Naive thymus-derived CD4-positive, alpha-beta T cell (primary cell): ENCODE results near the gene PI4K2A. TPM values are rescaled to one million over a fixed set of nuclear protein-coding genes. Genes with fewer than 3 reads are reported as not detected.
A peak's percentile ranks its signal among the peaks of the same experiment; 100 is the strongest.
"Not testable (repeated sequence)": the region's sequence is repeated elsewhere in the genome, so short reads cannot be mapped to it uniquely, and the experiment has no call there.

Experiments used
- ATAC-seq: fragments of 150-1000 bp; cut with Tn5 transposase; 2 replicates; pipeline ENCODE4 v1.10.0; 2021; ENCODE audit warnings: mild to moderate bottlenecking, moderate library complexity
- CTCF ChIA-PET: fragments of 350-600 bp; sonication (Branson Sonifier 250); formaldehyde crosslinking; loops from one replicate; lab custom pipeline; 2021; ENCODE audit warnings: antibody characterized with exemption; lab: Charles Lee
- POLR2A ChIA-PET: fragments of 350-600 bp; sonication (Branson Sonifier 250); formaldehyde crosslinking; loops from one replicate; lab custom pipeline; 2021; ENCODE audit warnings: antibody characterized with exemption, inconsistent platforms; lab: Charles Lee
- DNase-seq, 9 donors: peaks; one replicate each; pipeline versions ENCODE4 v3.0.0 to v3.0.0-alpha.2; 2020 to 2022; ENCODE audit warnings: mixed read lengths in 1 of 9
- H3K27ac ChIP-seq: one replicate; pipeline ENCODE4 v1.7.0; 2013; ENCODE audit warnings: mild to moderate bottlenecking, low read depth, low read length, moderate library complexity
- H3K27me3 ChIP-seq, 2 donors: one replicate each; pipeline ENCODE4 v1.7.0; 2013; ENCODE audit warnings: low read length in 2 of 2, mild to moderate bottlenecking in 2 of 2, moderate library complexity in 2 of 2; ENCODE audit not compliant: control insufficient read depth in 2 of 2, insufficient read depth in 2 of 2
- H3K36me3 ChIP-seq, 3 experiments: 1 replicate in 2 of 3; 2 replicates in 1 of 3; pipeline ENCODE4 v1.7.0; 2013; ENCODE audit warnings: low read length in 3 of 3, mild to moderate bottlenecking in 3 of 3, moderate library complexity in 1 of 3; ENCODE audit not compliant: insufficient read depth in 3 of 3, control insufficient read depth in 2 of 3
- H3K4me1 ChIP-seq, 2 donors: one replicate each; pipeline ENCODE4 v1.7.0; 2013; ENCODE audit warnings: low read length in 2 of 2, mild to moderate bottlenecking in 2 of 2, moderate library complexity in 1 of 2; ENCODE audit not compliant: control insufficient read depth in 2 of 2, insufficient read depth in 2 of 2
- H3K4me3 ChIP-seq: 2 replicates; pipeline ENCODE4 v1.7.0; 2013; ENCODE audit warnings: mild to moderate bottlenecking, low read length
- H3K9me3 ChIP-seq, 3 experiments: 1 replicate in 2 of 3; 2 replicates in 1 of 3; pipeline ENCODE4 v1.7.0; 2013; ENCODE audit warnings: low read length in 3 of 3; ENCODE audit not compliant: control insufficient read depth in 2 of 3
- H3K27ac Mint-ChIP-seq, 9 donors: one replicate each; pipeline ENCODE4 v1.8.0; 2020 to 2022; ENCODE audit warnings: mixed read lengths in 9 of 9, mild to moderate bottlenecking in 8 of 9, moderate library complexity in 5 of 9, inconsistent platforms in 2 of 9
- H3K27me3 Mint-ChIP-seq, 5 donors: one replicate each; pipeline ENCODE4 v1.8.0; 2021 to 2022; ENCODE audit warnings: mixed read lengths in 5 of 5, mild to moderate bottlenecking in 1 of 5
- H3K36me3 Mint-ChIP-seq, 5 donors: one replicate each; pipeline ENCODE4 v1.8.0; 2020 to 2022; ENCODE audit warnings: mixed read lengths in 5 of 5, mild to moderate bottlenecking in 3 of 5, inconsistent platforms in 1 of 5
- H3K4me1 Mint-ChIP-seq, 7 donors: one replicate each; pipeline ENCODE4 v1.8.0; 2020 to 2022; ENCODE audit warnings: mixed read lengths in 7 of 7, mild to moderate bottlenecking in 3 of 7, inconsistent platforms in 1 of 7
- H3K4me3 Mint-ChIP-seq, 10 donors: one replicate each; pipeline ENCODE4 v1.8.0; 2020 to 2022; ENCODE audit warnings: mild to moderate bottlenecking in 10 of 10, mixed read lengths in 10 of 10, moderate library complexity in 6 of 10, inconsistent platforms in 2 of 10
- H3K9me3 Mint-ChIP-seq, 11 donors: one replicate each; pipeline ENCODE4 v1.8.0; 2020 to 2022; ENCODE audit warnings: mixed read lengths in 11 of 11, mild to moderate bottlenecking in 4 of 11, inconsistent platforms in 1 of 11, moderate library complexity in 1 of 11
- intact Hi-C, 2 donors: fragments of 100-400 bp; cut with micrococcal nuclease; formaldehyde crosslinking; loops; one replicate each; pipeline ENCODE4 v1.15.1; 2023
- polyA plus RNA-seq, 2 donors: library from polyadenylated mRNA; unstranded; fragments of 300-500 nt; fragmentation: Illumina TruSeq; gene quantifications; one replicate each; pipeline ENCODE4 v1.2.3, GENCODE V29; 2021
- total RNA-seq, 6 experiments: library from RNA in 5 of 6; stranded (reverse) in 5 of 6; gene quantifications; 1 replicate in 5 of 6; 2 replicates in 1 of 6; pipeline ENCODE4 v1.2.3 and lab custom pipeline; 2021 to 2026

PI4K2A gene
- total and polyA plus RNA-seq, 7 experiments from 2014 or later: 5.5 to 33.8 (median 10.1) TPM

DNA sequence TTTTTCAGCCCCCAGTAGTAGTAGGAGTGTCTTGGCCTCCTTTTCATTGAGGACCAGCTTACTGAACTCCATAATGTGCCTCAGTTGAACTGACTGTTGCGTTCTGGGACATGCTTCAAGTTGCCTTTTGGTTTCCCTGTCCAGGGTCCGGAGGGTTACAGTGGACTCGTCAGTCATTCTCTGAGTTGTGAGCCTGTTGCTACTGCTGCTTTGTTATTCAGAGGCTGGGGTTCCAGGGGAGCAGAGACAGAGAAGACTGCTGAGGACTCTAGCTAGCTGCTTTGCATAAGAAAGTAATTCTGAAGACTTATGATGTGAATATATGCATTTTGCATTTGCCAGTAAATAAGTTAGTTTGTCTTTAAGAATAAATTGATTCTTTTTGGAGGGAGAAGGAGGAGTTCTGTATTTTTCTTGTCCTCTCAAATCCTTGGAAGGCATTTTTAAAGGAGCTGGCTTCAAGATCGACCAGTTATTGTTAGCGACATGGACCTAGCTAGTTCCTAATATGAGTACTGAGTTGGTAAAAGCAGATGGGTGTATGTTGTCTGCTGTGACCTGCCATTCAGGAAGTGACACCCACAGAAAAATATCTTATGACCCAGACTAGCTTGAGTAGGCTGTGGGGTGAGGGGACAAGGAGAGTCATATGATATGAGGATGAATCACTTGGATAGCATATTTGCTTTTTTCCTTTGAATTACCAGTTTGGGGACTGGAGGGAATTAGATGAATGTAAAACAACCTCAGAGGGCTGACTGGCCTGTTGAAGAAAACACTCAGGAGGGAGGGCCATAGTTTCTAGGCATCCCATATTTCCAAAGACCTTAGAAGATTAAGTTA, 8.3 kb downstream of the PI4K2A start:
- Mint-ChIP-seq H3K36me3 (peaks cover 0 to 30% (median 16%) of the 10 kb centered on the region in 5 donors), H3K27me3 (no peaks in the 10 kb centered on the region), H3K4me3 (peak overlapping the region in 4 of 10 donors; percentile 1 to 48 (median 12)), H3K4me1 (peaks cover 8 to 27% (median 21%) of the 10 kb centered on the region in 7 donors), H3K9me3 (no peaks in the 10 kb centered on the region), H3K27ac (peak overlapping the region in 6 of 9 donors; percentile 38 to 58 (median 50))
- peak in 2 of 9 donors; percentile 4 to 40 for DNase-seq
- POLR2A ChIA-PET: no interaction called here
- intact Hi-C loops: loop anchor here (1.0 kb wide), 1 partner anchor 8 kb away; the partner anchor contains the start of gene PI4K2A (in 2 of the 2)
- H3K4me3 ChIP-seq: no peak overlapping the region
- CTCF ChIA-PET: interaction anchor here (0.5 to 0.9 kb wide), 2 partner anchors 8 to 22 kb away, joined by 3 to 6 read pairs; no protein-coding TSS in a partner anchor
- no peak overlapping the region for H3K27ac ChIP-seq
- peak; percentile 96 for ATAC-seq
- peaks cover 10 to 12% of the 10 kb centered on the region in 2 donors for H3K4me1 ChIP-seq
- no peaks in the 10 kb centered on the region for H3K9me3 ChIP-seq
- peaks cover 0 to 33% (median 11%) of the 10 kb centered on the region in 3 experiments for H3K36me3 ChIP-seq
- no peaks in the 10 kb centered on the region for H3K27me3 ChIP-seq

DNA sequence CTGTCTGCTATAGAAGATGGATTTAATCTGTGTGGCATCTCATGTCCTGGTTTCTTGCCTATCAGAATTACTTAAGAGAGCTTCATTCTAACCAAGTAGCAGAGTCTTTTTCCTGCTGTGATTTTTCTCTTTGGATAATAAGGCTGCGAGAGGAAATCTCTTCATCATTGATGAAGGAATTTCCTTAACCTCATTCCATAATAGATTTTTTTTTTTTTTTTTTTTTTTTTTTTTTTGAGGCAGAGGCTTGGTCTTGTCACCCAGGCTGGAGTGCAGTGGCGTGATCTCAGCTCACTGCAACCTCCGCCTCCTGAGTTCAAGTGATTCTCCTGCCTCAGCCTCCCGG, 8.9 kb downstream of the PI4K2A start:
- H3K27ac ChIP-seq, POLR2A ChIA-PET, DNase-seq, H3K9me3 Mint-ChIP-seq, H3K4me3 ChIP-seq, H3K27me3 ChIP-seq, H3K9me3 ChIP-seq, ATAC-seq, H3K27me3 Mint-ChIP-seq: not testable (repeated sequence)
- Mint-ChIP-seq H3K4me1 (peaks cover 8 to 27% (median 21%) of the 10 kb centered on the region in 7 donors), H3K36me3 (peaks cover 0 to 32% (median 16%) of the 10 kb centered on the region in 5 donors), H3K4me3 (peak overlapping the region in 2 of 10 donors; percentile 1 to 19), H3K27ac (peak overlapping the region in 4 of 9 donors; percentile 38 to 58 (median 48))
- CTCF ChIA-PET: interaction anchor here (0.9 kb wide), 1 partner anchor 8 kb away, joined by 3 read pairs; no protein-coding TSS in a partner anchor
- intact Hi-C loops: loop anchor here (1.0 kb wide), 1 partner anchor 9 kb away; the partner anchor contains the start of gene PI4K2A (in 2 of the 2)
- peaks cover 0 to 37% (median 10%) of the 10 kb centered on the region in 3 experiments for H3K36me3 ChIP-seq
- peaks cover 10 to 12% of the 10 kb centered on the region in 2 donors for H3K4me1 ChIP-seq

DNA sequence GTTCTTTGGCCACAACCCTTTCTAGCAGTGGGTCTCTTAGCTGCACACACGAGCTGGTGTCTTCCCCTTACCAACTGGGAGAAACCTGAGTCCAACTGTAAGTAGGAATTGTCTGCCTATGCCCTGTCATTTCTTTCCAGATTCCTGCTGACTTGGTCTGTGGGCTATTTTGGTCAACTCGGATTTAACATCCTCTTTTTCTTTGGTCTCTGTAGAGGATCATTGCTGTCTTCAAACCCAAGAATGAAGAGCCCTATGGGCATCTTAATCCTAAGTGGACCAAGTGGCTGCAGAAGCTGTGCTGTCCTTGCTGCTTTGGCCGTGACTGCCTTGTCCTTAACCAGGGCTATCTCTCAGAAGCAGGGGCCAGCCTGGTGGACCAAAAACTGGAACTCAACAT, 10.3 kb downstream of the PI4K2A start:
- no peak for ATAC-seq
- CTCF ChIA-PET: no interaction called here
- Mint-ChIP-seq H3K27ac (no peak overlapping the region), H3K4me1 (peaks cover 8 to 27% (median 19%) of the 10 kb centered on the region in 7 donors), H3K27me3 (no peaks in the 10 kb centered on the region), H3K9me3 (no peaks in the 10 kb centered on the region), H3K4me3 (no peak overlapping the region), H3K36me3 (peaks cover 0 to 22% (median 14%) of the 10 kb centered on the region in 5 donors)
- DNase-seq: no peak
- H3K27ac ChIP-seq: no peak overlapping the region
- H3K27me3 ChIP-seq: no peaks in the 10 kb centered on the region
- H3K9me3 ChIP-seq: no peaks in the 10 kb centered on the region
- H3K4me1 ChIP-seq: peaks cover 10 to 12% of the 10 kb centered on the region in 2 donors
- intact Hi-C loops: no loop called here
- POLR2A ChIA-PET: no interaction called here
- H3K4me3 ChIP-seq: no peak overlapping the region
- peaks cover 0 to 39% (median 6%) of the 10 kb centered on the region in 3 experiments for H3K36me3 ChIP-seq

DNA sequence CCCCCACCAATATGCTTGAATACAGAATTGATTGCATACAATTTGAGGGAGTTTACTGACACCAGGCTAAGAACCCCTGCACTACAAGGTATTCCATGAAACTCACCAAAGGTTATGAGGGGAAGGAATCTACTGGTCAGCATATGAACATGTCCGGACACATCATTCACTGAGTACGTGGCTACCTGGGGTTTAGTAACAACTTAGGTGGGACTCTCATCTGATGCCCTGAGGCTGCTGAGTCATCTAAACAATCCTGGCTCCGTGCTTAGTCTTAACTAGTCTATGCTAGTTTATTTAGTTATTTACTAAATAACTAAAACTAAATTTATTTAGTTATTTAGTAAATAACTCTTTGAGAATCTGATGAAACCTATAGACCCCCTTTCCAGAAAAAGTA, 11.3 kb downstream of the PI4K2A start:
- ATAC-seq (no peak), DNase-seq (no peak)
- Mint-ChIP-seq H3K27me3 (no peaks in the 10 kb centered on the region), H3K36me3 (peaks cover 4 to 28% (median 14%) of the 10 kb centered on the region in 5 donors), H3K4me3 (no peak overlapping the region), H3K27ac (no peak overlapping the region), H3K4me1 (peaks cover 8 to 27% (median 18%) of the 10 kb centered on the region in 7 donors), H3K9me3 (no peaks in the 10 kb centered on the region)
- no peaks in the 10 kb centered on the region for H3K27me3 ChIP-seq
- no peak overlapping the region for H3K4me3 ChIP-seq
- no peaks in the 10 kb centered on the region for H3K9me3 ChIP-seq
- intact Hi-C loops: no loop called here
- ChIA-PET POLR2A (no interaction called here), CTCF (no interaction called here)
- peaks cover 0 to 50% (median 6%) of the 10 kb centered on the region in 3 experiments for H3K36me3 ChIP-seq
- no peak overlapping the region for H3K27ac ChIP-seq
- peaks cover 10 to 12% of the 10 kb centered on the region in 2 donors for H3K4me1 ChIP-seq

DNA sequence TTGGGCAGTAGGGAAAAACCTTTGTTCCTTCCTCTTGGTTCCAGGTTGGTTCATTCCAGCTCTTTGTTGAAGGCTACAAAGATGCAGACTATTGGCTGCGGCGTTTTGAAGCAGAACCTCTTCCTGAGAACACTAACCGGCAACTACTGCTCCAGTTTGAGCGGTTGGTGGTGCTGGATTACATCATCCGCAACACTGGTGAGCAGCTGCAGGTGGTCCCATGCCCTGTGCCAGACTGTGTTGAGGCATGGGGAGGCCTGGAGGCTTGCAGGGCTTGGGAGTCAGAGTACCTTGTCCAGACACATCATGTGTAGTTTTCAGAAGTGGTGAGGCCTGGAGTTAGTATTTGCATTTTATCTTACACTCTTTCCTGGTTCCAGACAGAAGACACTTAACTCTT, 16.3 kb downstream of the PI4K2A start:
- peaks cover 7 to 32% (median 19%) of the 10 kb centered on the region in 5 donors for H3K36me3 Mint-ChIP-seq
- H3K9me3 ChIP-seq: no peaks in the 10 kb centered on the region
- ChIA-PET CTCF (no interaction called here), POLR2A (no interaction called here)
- peaks cover 0 to 54% (median 6%) of the 10 kb centered on the region in 3 experiments for H3K36me3 ChIP-seq
- H3K27me3 Mint-ChIP-seq: no peaks in the 10 kb centered on the region
- H3K9me3 Mint-ChIP-seq: no peaks in the 10 kb centered on the region
- no peaks in the 10 kb centered on the region for H3K27me3 ChIP-seq
- peaks cover 0 to 7% (median 0%) of the 10 kb centered on the region in 7 donors for H3K4me1 Mint-ChIP-seq
- H3K4me3 Mint-ChIP-seq: no peak overlapping the region
- intact Hi-C loops: no loop called here
- H3K4me3 ChIP-seq: no peak overlapping the region
- peak overlapping the region in 1 of 9 donors; percentile 32 for H3K27ac Mint-ChIP-seq
- no peak overlapping the region for H3K27ac ChIP-seq
- H3K4me1 ChIP-seq: no peaks in the 10 kb centered on the region
- ATAC-seq (no peak), DNase-seq (no peak)

DNA sequence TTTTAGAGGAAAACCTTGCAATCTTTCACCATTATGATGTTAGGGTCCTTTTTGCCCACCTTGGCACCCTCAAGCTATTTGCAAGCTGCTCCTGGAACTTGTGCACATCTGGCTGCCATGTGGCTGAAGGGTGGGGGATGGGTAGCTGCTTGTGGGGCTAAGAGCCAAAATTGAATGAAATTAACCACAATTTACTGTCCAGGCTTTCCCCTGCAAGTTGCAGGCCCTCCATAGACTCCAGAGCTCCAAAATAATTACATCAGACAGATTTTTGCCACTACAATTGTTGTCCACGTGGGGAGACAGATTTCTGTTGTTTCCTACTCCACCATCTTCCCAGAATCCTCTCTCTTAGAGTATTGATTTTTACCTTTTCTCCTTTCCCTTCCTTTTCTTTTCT, 19.1 kb downstream of the PI4K2A start:
- no peaks in the 10 kb centered on the region for H3K27me3 ChIP-seq
- no peak overlapping the region for H3K4me3 ChIP-seq
- DNase-seq (no peak), ATAC-seq (no peak)
- Mint-ChIP-seq H3K4me3 (no peak overlapping the region), H3K36me3 (peaks cover 8 to 41% (median 23%) of the 10 kb centered on the region in 5 donors), H3K27me3 (no peaks in the 10 kb centered on the region), H3K9me3 (no peaks in the 10 kb centered on the region), H3K4me1 (peaks cover 0 to 2% (median 0%) of the 10 kb centered on the region in 7 donors), H3K27ac (no peak overlapping the region)
- H3K9me3 ChIP-seq: no peaks in the 10 kb centered on the region
- no peaks in the 10 kb centered on the region for H3K4me1 ChIP-seq
- intact Hi-C loops: no loop called here
- H3K36me3 ChIP-seq: peaks cover 0 to 51% (median 6%) of the 10 kb centered on the region in 3 experiments
- no peak overlapping the region for H3K27ac ChIP-seq
- POLR2A ChIA-PET: interaction anchor here (0.5 kb wide), 1 partner anchor 24 kb away, joined by 3 read pairs; no protein-coding TSS in a partner anchor
- CTCF ChIA-PET: no interaction called here
